Stimulated activated CD4-positive, alpha-beta T cell treated with anti-CD3 and anti-CD28 coated beads, Interleukin-1b, Interleukin-23, amount 100 ng/mL, for 24 hours (primary cell): ENCODE measurements around the gene SP3.

Source experiments
- DNase-seq, 4 experiments: peaks; one replicate each; pipeline ENCODE4 v3.0.0-alpha.2; 2020; ENCODE audit warnings: low read depth in 4 of 4, low spot score in 1 of 4

SP3 gene

GRCh38 chr2:173968551-173968950 is 3.4 kb upstream of the SP3 start:
- no peak for DNase-seq

- DNase-seq = no peak
Observed at GRCh38 chr2:173966274-173967098, 1.3 kb upstream of the SP3 start.

- DNase-seq = peak; percentile 56 to 78 (median 72)
Observed at GRCh38 chr2:173964565-173965371, 405 bp downstream of the SP3 start.

GRCh38 chr2:173963817-173964564 is 1.2 kb downstream of the SP3 start:
- DNase-seq = peak; percentile 79 to 91 (median 86)

GRCh38 chr2:173963323-173963816 is 1.8 kb downstream of the SP3 start:
- DNase-seq = peak; percentile 26 to 37 (median 34)

GRCh38 chr2:173962583-173963110 is 2.5 kb downstream of the SP3 start:
- no peak for DNase-seq

GRCh38 chr2:173962031-173962430 is 3.1 kb downstream of the SP3 start:
- no peak for DNase-seq

GRCh38 chr2:173961346-173961705 is 3.8 kb downstream of the SP3 start:
- DNase-seq = no peak

- no peak for DNase-seq
Observed at GRCh38 chr2:173959909-173960308, 5.3 kb downstream of the SP3 start.

GRCh38 chr2:173959358-173959884 is 5.8 kb downstream of the SP3 start:
- DNase-seq = no peak

GRCh38 chr2:173958198-173958846 is 6.9 kb downstream of the SP3 start:
- DNase-seq = no peak

GRCh38 chr2:173957517-173957916 is 7.7 kb downstream of the SP3 start:
- no peak for DNase-seq

- no peak for DNase-seq
Observed at GRCh38 chr2:173956454-173956853, 8.7 kb downstream of the SP3 start.

- no peak for DNase-seq
Observed at GRCh38 chr2:173955867-173956266, 9.3 kb downstream of the SP3 start.

GRCh38 chr2:173955004-173955403 is 10.2 kb downstream of the SP3 start:
- DNase-seq = no peak

- no peak for DNase-seq
Observed at GRCh38 chr2:173953047-173953424, 12.1 kb downstream of the SP3 start.

- no peak for DNase-seq
Observed at GRCh38 chr2:173952267-173953046, 12.7 kb downstream of the SP3 start.

- DNase-seq = no peak
Observed at GRCh38 chr2:173948842-173949241, 16.3 kb downstream of the SP3 start.

- DNase-seq = no peak
Observed at GRCh38 chr2:173948198-173948597, 17.0 kb downstream of the SP3 start.

GRCh38 chr2:173947131-173947530 is 18.0 kb downstream of the SP3 start:
- DNase-seq = no peak
